ENCODE measurements around the gene CCDC27. TPM values are rescaled to one million over a fixed set of nuclear protein-coding genes. Genes with fewer than 3 reads are reported as not detected.

Gene CCDC27
- total RNA-seq, 2 donors from 2014 or later, result not detected

GRCh38 chr1:3732434-3733093, 19.7 kb upstream of the CCDC27 start:
- Histone ChIP-seq H3K4me1 (peaks cover 0 to 24% of the 10 kb centered on the region in 2 donors), H3K4me3 (no peak overlapping the region), H3K9me3 (no peaks in the 10 kb centered on the region), H3K36me3 (peaks cover 11% of the 10 kb centered on the region), H3K27ac (no peak overlapping the region), H3K27me3 (no peaks in the 10 kb centered on the region)
- TF ChIP-seq CTCF (IDR thresholded peaks at IDR 0.05), result no peak
- DNase-seq (ENCODE audit: low spot score), result no peak

GRCh38 chr1:3733094-3733882, 19.0 kb upstream of the CCDC27 start:
- H3K4me1 ChIP-seq, result peaks cover 0 to 24% of the 10 kb centered on the region in 2 donors
- DNase-seq (ENCODE audit: low spot score), result no peak
- H3K4me3 ChIP-seq, result no peak overlapping the region
- no peak for TF ChIP-seq CTCF (IDR thresholded peaks at IDR 0.05)
- H3K27ac ChIP-seq, result no peak overlapping the region
- no peaks in the 10 kb centered on the region for H3K9me3 ChIP-seq
- no peaks in the 10 kb centered on the region for H3K27me3 ChIP-seq
- H3K36me3 ChIP-seq, result peaks cover 18% of the 10 kb centered on the region

- TF ChIP-seq CTCF (IDR thresholded peaks at IDR 0.05), result no peak
- H3K4me1 ChIP-seq, result peaks cover 0 to 24% of the 10 kb centered on the region in 2 donors
- no peak overlapping the region for H3K4me3 ChIP-seq
- H3K36me3 ChIP-seq, result peaks cover 25% of the 10 kb centered on the region
- no peak for DNase-seq (ENCODE audit: low spot score)
- H3K9me3 ChIP-seq, result no peaks in the 10 kb centered on the region
- no peaks in the 10 kb centered on the region for H3K27me3 ChIP-seq
- no peak overlapping the region for H3K27ac ChIP-seq
Observed at GRCh38 chr1:3733883-3734589, 18.2 kb upstream of the CCDC27 start.

- Histone ChIP-seq H3K27ac (no peak overlapping the region), H3K36me3 (peaks cover 30% of the 10 kb centered on the region), H3K9me3 (no peaks in the 10 kb centered on the region), H3K27me3 (no peaks in the 10 kb centered on the region), H3K4me3 (no peak overlapping the region), H3K4me1 (peaks cover 0 to 24% of the 10 kb centered on the region in 2 donors)
- DNase-seq (ENCODE audit: low spot score), result no peak
- TF ChIP-seq CTCF (IDR thresholded peaks at IDR 0.05), result no peak
Observed at GRCh38 chr1:3734602-3735001, 17.6 kb upstream of the CCDC27 start.

- H3K27ac ChIP-seq, result no peak overlapping the region
- no peaks in the 10 kb centered on the region for H3K27me3 ChIP-seq
- DNase-seq (ENCODE audit: low spot score), result no peak
- H3K36me3 ChIP-seq, result peaks cover 36% of the 10 kb centered on the region
- peaks cover 0 to 24% of the 10 kb centered on the region in 2 donors for H3K4me1 ChIP-seq
- no peaks in the 10 kb centered on the region for H3K9me3 ChIP-seq
- no peak for TF ChIP-seq CTCF (IDR thresholded peaks at IDR 0.05)
- no peak overlapping the region for H3K4me3 ChIP-seq
Observed at GRCh38 chr1:3735027-3735681, 17.1 kb upstream of the CCDC27 start.
